HL-60 (cell line): ENCODE data around the gene SURF2.
A peak's percentile ranks its signal among the peaks of the same experiment; 100 is the strongest.

ENCODE experiments used
- DNase-seq, 2 experiments: peaks; one replicate each; pipeline ENCODE4 v3.0.0-alpha.2; 2010 to 2020; ENCODE audit warnings: low read depth in 1 of 2, low spot score in 1 of 2
- H3K27ac ChIP-seq: fragments of 250-450 bp; sonication (Bioruptor Pico); replicated peaks from 2 replicates; pipeline ENCODE4 v1.5.1; 2020; ENCODE audit warnings: mild to moderate bottlenecking, moderate library complexity
- H3K27me3 ChIP-seq: fragments of 250-450 bp; sonication (Bioruptor Pico); 2 replicates; pipeline ENCODE4 v1.5.1; 2021; ENCODE audit warnings: mild to moderate bottlenecking, moderate library complexity; ENCODE audit not compliant: insufficient read depth, poor library complexity, severe bottlenecking
- H3K4me3 ChIP-seq: replicated peaks from 2 replicates; pipeline ENCODE4 v1.5.1; 2011; ENCODE audit warnings: mild to moderate bottlenecking, control low read depth, low read length; ENCODE audit not compliant: insufficient read depth
- CTCF ChIP-seq: IDR thresholded peaks from one replicate; pipeline ENCODE4 v1.5.1; 2011; ENCODE audit warnings: low read length, control low read depth, inconsistent platforms; ENCODE audit not compliant: insufficient read depth
- GABPA ChIP-seq: IDR thresholded peaks from 2 replicates; pipeline ENCODE4 v1.6.1; 2012; ENCODE audit warnings: low read depth
- POLR2AphosphoS5 ChIP-seq: IDR thresholded peaks from 2 replicates; pipeline ENCODE4 v1.6.1; 2012; ENCODE audit warnings: low read depth
- REST ChIP-seq: IDR thresholded peaks from 2 replicates; pipeline ENCODE4 v1.6.1; 2012; ENCODE audit warnings: low read depth; ENCODE audit not compliant: insufficient replicate concordance
- SPI1 ChIP-seq: IDR thresholded peaks from 2 replicates; pipeline ENCODE4 v1.6.1; 2012; ENCODE audit warnings: low read depth, mild to moderate bottlenecking, borderline replicate concordance

SURF2 gene

GRCh38 chr9:133352635-133353340 lies 3.6 kb upstream of the SURF2 start:
- H3K27ac ChIP-seq, result 0 out of 2 replicates have a peak overlapping the region, but pooled peaks have one; percentile 2
- TF ChIP-seq CTCF (no peak), GABPA (no peak), POLR2AphosphoS5 (no peak), REST (no peak), SPI1 (no peak)
- no peak overlapping the region for H3K4me3 ChIP-seq
- no peak for DNase-seq
- H3K27me3 ChIP-seq, result no peaks in the 10 kb centered on the region

GRCh38 chr9:133353548-133353947 lies 2.8 kb upstream of the SURF2 start:
- DNase-seq, result no peak
- Histone ChIP-seq H3K27ac (no peak overlapping the region), H3K4me3 (no peak overlapping the region), H3K27me3 (no peaks in the 10 kb centered on the region)
- TF ChIP-seq REST (no peak), POLR2AphosphoS5 (peak; percentile 41; the same call in 1 of the 2 replicates)

GRCh38 chr9:133354766-133355165 lies 1.6 kb upstream of the SURF2 start:
- DNase-seq, result peak in 1 of 2 experiments; percentile 91
- Histone ChIP-seq H3K4me3 (no peak overlapping the region), H3K27ac (peak overlapping the region; percentile 84), H3K27me3 (no peaks in the 10 kb centered on the region)
- TF ChIP-seq CTCF (no peak), POLR2AphosphoS5 (peak; percentile 81), SPI1 (peak; percentile 58; the same call in 1 of the 2 replicates)

- DNase-seq, result no peak
- no peak for TF ChIP-seq CTCF
- TF ChIP-seq REST, result no peak
- TF ChIP-seq SPI1, result no peak
- TF ChIP-seq GABPA, result no peak
- no peak for TF ChIP-seq POLR2AphosphoS5
- Histone ChIP-seq H3K4me3 (peak overlapping the region; percentile 70), H3K27me3 (no peaks in the 10 kb centered on the region), H3K27ac (peak overlapping the region; percentile 84)
These were observed 431 bp upstream of the SURF2 start for GRCh38 chr9:133355881-133356357.
